K562 (cell line): ENCODE results near the gene ZNF627. TPM values are rescaled to one million over a fixed set of nuclear protein-coding genes. Genes with fewer than 3 reads are reported as not detected.

ENCODE experiments used
- DIDO1 ChIP-seq: fragments of 450-650 bp; IDR thresholded peaks from 2 replicates; pipeline ENCODE4 v1.6.1; 2016; ENCODE audit warnings: low read depth, missing biosample characterization, missing genetic modification characterization
- E2F8 ChIP-seq: fragments of 450-650 bp; IDR thresholded peaks from 2 replicates; pipeline ENCODE4 v1.7.1; 2018; ENCODE audit warnings: mild to moderate bottlenecking, low read depth; ENCODE audit not compliant: partially characterized antibody
- FOXP1 ChIP-seq: sonication (generic); formaldehyde crosslinking; IDR thresholded peaks from 2 replicates; pipeline ENCODE4 v1.8.0; 2022; ENCODE audit warnings: mild to moderate bottlenecking, missing genetic modification reagents
- HDAC2 ChIP-seq: fragments of 450-650 bp; IDR thresholded peaks from 2 replicates; pipeline ENCODE4 v1.6.1; 2016; ENCODE audit warnings: mild to moderate bottlenecking
- HNRNPUL1 ChIP-seq: fragments of 200-400 bp; formaldehyde crosslinking; IDR thresholded peaks from 2 replicates; pipeline ENCODE4 v1.6.1; 2017; ENCODE audit warnings: low read length
- ILK ChIP-seq: fragments of 450-650 bp; IDR thresholded peaks from 2 replicates; pipeline ENCODE4 v1.6.1; 2016; ENCODE audit warnings: missing genetic modification characterization, low read depth, mild to moderate bottlenecking, missing compliant biosample characterization, moderate library complexity, borderline replicate concordance
- LCOR ChIP-seq: sonication (generic); formaldehyde crosslinking; IDR thresholded peaks from 2 replicates; pipeline ENCODE4 v1.8.0; 2022; ENCODE audit warnings: mild to moderate bottlenecking, missing genetic modification reagents
- MEIS2 ChIP-seq: fragments of 450-650 bp; IDR thresholded peaks from 2 replicates; pipeline ENCODE4 v1.6.1; 2014; ENCODE audit warnings: mild to moderate bottlenecking; ENCODE audit not compliant: partially characterized antibody
- MYNN ChIP-seq, 2 experiments: sonication (generic); formaldehyde crosslinking in 1 of 2; IDR thresholded peaks; 2 replicates each; pipeline versions ENCODE4 v1.5.0 to v1.6.1; 2016 to 2020; ENCODE audit warnings: antibody characterized with exemption in 1 of 2, missing genetic modification reagents in 1 of 2
- NFIC ChIP-seq: fragments of 450-650 bp; IDR thresholded peaks from 2 replicates; pipeline ENCODE4 v1.6.1; 2017; ENCODE audit warnings: mild to moderate bottlenecking, inconsistent platforms
- SAFB ChIP-seq: fragments of 200-400 bp; formaldehyde crosslinking; IDR thresholded peaks from 2 replicates; pipeline ENCODE4 v1.6.1; 2017; ENCODE audit warnings: low read depth, low read length, borderline replicate concordance
- SIN3A ChIP-seq, 2 experiments: fragments of 150-350 bp in 1 of 2; IDR thresholded peaks; 2 replicates each; pipeline ENCODE4 v1.6.1; 2011 to 2016; ENCODE audit warnings: borderline replicate concordance in 2 of 2, low read depth in 2 of 2, low read length in 2 of 2, mild to moderate bottlenecking in 2 of 2, moderate library complexity in 2 of 2; ENCODE audit not compliant: control insufficient read depth in 1 of 2
- SOX6 ChIP-seq: fragments of 450-650 bp; IDR thresholded peaks from 2 replicates; pipeline ENCODE4 v1.6.1; 2014; ENCODE audit warnings: mild to moderate bottlenecking
- SP1 ChIP-seq: sonication (generic); formaldehyde crosslinking; IDR thresholded peaks from 2 replicates; pipeline ENCODE4 v1.8.1; 2022; ENCODE audit warnings: mild to moderate bottlenecking, missing genetic modification reagents
- TAF9B ChIP-seq: fragments of 450-650 bp; IDR thresholded peaks from 2 replicates; pipeline ENCODE4 v1.6.1; 2018; ENCODE audit warnings: mild to moderate bottlenecking; ENCODE audit not compliant: partially characterized antibody
- TCF7L2 ChIP-seq: fragments of 150-350 bp; IDR thresholded peaks from 2 replicates; pipeline ENCODE4 v1.6.1; 2016; ENCODE audit warnings: low read depth, mild to moderate bottlenecking, low read length, moderate library complexity
- TFAP4 ChIP-seq: sonication (generic); formaldehyde crosslinking; IDR thresholded peaks from 2 replicates; pipeline ENCODE4 v1.8.0; 2022; ENCODE audit warnings: missing genetic modification reagents, mild to moderate bottlenecking, moderate library complexity, borderline replicate concordance
- YBX1 ChIP-seq: fragments of 450-650 bp; IDR thresholded peaks from 2 replicates; pipeline ENCODE4 v1.7.1; 2016; ENCODE audit warnings: mild to moderate bottlenecking
- ZNF143 ChIP-seq: sonication (generic); formaldehyde crosslinking; IDR thresholded peaks from 2 replicates; pipeline ENCODE4 v1.9.0; 2022; ENCODE audit warnings: mild to moderate bottlenecking, missing genetic modification reagents
- ZSCAN29 ChIP-seq: fragments of 450-650 bp; IDR thresholded peaks from 2 replicates; pipeline ENCODE4 v1.6.1; 2017
- polyA plus RNA-seq, 8 experiments: library from polyadenylated mRNA; depleted of rRNA in 4 of 8; stranded (reverse) in 5 of 8; unstranded in 3 of 8; fragments of >200 nt; fragmentation: Nextera tagmentation in 2 of 8; fragmentation: Illumina TruSeq in 1 of 8; extraction: Ambion mirVana in 2 of 8; extraction: Trizol in 1 of 8; gene quantifications; 2 replicates each; pipeline versions ENCODE4 v1.2.1 to v1.2.3, GENCODE V29; 2011 to 2014; ENCODE audit warnings: inconsistent platforms in 1 of 8, missing spikeins in 1 of 8
- total RNA-seq, 7 experiments: library from RNA; depleted of rRNA in 6 of 7; stranded (reverse); fragments of >200 nt in 6 of 7; fragmentation: Illumina TruSeq in 2 of 7; extraction: Trizol in 2 of 7; gene quantifications; 2 replicates each; pipeline versions ENCODE4 v1.2.1 to v1.2.3, GENCODE V29; 2011 to 2021; ENCODE audit warnings: low replicate concordance in 1 of 7
- TF ChIP-seq, protein P1 (sequence below): sonication (generic); formaldehyde crosslinking; IDR thresholded peaks from 2 replicates; pipeline ENCODE4 v1.8.0; 2022; ENCODE audit warnings: mild to moderate bottlenecking, low read depth, missing genetic modification reagents
- TF ChIP-seq, protein P2 (sequence below): fragments of 250-450 bp; sonication (Bioruptor Pico); IDR thresholded peaks from 2 replicates; pipeline ENCODE4 v1.4.0; 2020

The ZNF627 gene
- total and polyA plus RNA-seq, 9 of the 15 experiments (the other 6 are each of a cell fraction or from before 2014, with no cell fraction given) = 6.4 to 19.9 (median 10.6) TPM

DNA sequence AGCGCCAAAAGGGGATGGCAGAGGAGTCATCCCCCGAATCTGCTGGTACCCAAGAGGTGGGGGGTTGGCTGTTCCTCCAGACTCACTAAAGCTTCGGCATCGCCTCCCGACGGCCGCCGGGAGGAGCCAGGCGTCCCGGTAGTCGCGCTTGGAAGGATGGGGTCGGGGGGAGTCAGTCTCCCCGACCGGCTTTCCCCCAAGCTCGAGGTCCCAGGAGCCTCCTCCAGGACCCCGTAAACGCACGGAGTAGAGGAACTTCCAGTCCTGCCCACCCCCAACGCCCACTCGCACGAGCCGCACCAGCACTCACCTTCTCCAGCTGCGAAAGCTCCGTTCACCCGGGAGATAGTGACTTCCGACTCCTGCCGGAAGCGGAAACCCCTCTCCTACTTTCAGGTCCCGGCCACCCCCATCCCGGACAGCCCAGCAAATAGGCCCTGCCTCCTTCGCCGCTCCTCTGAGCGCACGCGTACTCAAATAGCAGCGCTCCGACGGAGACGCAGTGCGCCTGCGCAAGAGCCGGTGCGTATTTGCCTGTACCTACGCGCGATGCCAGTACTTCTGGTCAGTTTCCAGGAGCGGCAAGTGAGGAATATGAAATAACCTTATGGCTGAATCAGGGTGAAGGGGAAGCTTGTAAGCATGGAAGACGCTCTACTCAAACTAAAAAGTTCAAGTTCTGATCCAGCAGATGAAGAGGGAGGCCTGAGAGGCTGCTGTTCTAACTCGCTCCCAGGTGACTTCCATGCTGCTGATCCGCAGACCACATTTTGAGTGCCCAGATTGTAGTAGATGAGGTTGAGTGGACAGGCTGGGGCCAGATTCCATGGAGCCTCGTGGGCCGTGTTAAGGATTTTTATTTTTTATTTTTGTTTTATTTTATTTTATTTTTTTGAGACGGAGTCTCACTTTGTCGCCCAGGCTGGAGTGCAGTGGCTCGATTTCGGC is 38.1 kb upstream of the ZNF627 start, which contains the start of gene ELOF1 (continued):
- TF ChIP-seq, protein P1, sequence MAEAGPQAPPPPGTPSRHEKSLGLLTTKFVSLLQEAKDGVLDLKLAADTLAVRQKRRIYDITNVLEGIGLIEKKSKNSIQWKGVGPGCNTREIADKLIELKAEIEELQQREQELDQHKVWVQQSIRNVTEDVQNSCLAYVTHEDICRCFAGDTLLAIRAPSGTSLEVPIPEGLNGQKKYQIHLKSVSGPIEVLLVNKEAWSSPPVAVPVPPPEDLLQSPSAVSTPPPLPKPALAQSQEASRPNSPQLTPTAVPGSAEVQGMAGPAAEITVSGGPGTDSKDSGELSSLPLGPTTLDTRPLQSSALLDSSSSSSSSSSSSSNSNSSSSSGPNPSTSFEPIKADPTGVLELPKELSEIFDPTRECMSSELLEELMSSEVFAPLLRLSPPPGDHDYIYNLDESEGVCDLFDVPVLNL (CRISPR knock-in tag) = peak; percentile 63; the same call in 1 of the 2 replicates
- TF ChIP-seq HDAC2 (peak; percentile 70), YBX1 (no peak), FOXP1 (no peak), MYNN (IDR thresholded peaks at IDR 0.05) (no peak), MYNN (CRISPR knock-in tag; IDR thresholded peaks at IDR 0.05) (no peak), SAFB (no peak), TCF7L2 (no peak), ZNF143 (CRISPR knock-in tag) (no peak), ZSCAN29 (no peak), E2F8 (peak; percentile 88), ILK (tag) (no peak), SP1 (CRISPR knock-in tag) (peak; percentile 62; the same call in 1 of the 2 replicates), MEIS2 (peak; percentile 95), SIN3A (IDR thresholded peaks at IDR 0.05; ENCODE audit: borderline replicate concordance in 2 of 2, control insufficient read depth in 1 of 2, low read depth in 2 of 2, low read length in 2 of 2) (peak; percentile 93 to 96), DIDO1 (tag) (0 out of 2 replicates have a peak, but pooled peaks have one; percentile 37), NFIC (peak; percentile 62; the same call in 1 of the 2 replicates), SOX6 (peak; percentile 16; the same call in 1 of the 2 replicates), TFAP4 (CRISPR knock-in tag) (peak; percentile 98), TAF9B (peak; percentile 70), LCOR (CRISPR knock-in tag) (no peak), HNRNPUL1 (no peak)
- TF ChIP-seq, protein P2, sequence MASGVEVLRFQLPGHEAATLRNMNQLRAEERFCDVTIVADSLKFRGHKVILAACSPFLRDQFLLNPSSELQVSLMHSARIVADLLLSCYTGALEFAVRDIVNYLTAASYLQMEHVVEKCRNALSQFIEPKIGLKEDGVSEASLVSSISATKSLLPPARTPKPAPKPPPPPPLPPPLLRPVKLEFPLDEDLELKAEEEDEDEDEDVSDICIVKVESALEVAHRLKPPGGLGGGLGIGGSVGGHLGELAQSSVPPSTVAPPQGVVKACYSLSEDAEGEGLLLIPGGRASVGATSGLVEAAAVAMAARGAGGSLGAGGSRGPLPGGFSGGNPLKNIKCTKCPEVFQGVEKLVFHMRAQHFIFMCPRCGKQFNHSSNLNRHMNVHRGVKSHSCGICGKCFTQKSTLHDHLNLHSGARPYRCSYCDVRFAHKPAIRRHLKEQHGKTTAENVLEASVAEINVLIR (CRISPR knock-in tag) = no peak
